ENCODE data around the gene VHLL.
"Not testable (repeated sequence)": the region's sequence is repeated elsewhere in the genome, so short reads cannot be mapped to it uniquely, and the experiment has no call there.

Gene VHLL

GRCh38 chr1:156298852-156299357 is at the start of gene VHLL:
TSS of gene VHLL (minus strand) at chr1:156299307. CDS start at chr1:156299189, 118 bp downstream.
- no peak for DNase-seq (ENCODE audit: low spot score)

- no peak for DNase-seq (ENCODE audit: low spot score)
Observed at GRCh38 chr1:156347331-156347730, 48.2 kb upstream of the VHLL start.

- no peak for DNase-seq (ENCODE audit: low spot score)
Observed at GRCh38 chr1:156346636-156347035, 47.5 kb upstream of the VHLL start.

GRCh38 chr1:156346035-156346434 is 46.9 kb upstream of the VHLL start:
- not testable (repeated sequence) for DNase-seq (ENCODE audit: low spot score)

- DNase-seq (ENCODE audit: low spot score), result no peak
Observed at GRCh38 chr1:156344409-156344808, 45.3 kb upstream of the VHLL start.

GRCh38 chr1:156342166-156342955 is 43.3 kb upstream of the VHLL start:
- DNase-seq (ENCODE audit: low spot score), result no peak

- DNase-seq (ENCODE audit: low spot score), result peak; percentile 99
Observed at GRCh38 chr1:156338180-156338976, 39.3 kb upstream of the VHLL start, which contains the start of the genes CCT3 and TSACC. TSS of gene CCT3 (minus strand) at chr1:156338292. CDS start at chr1:156338184, 108 bp downstream. TSS of gene TSACC (plus strand) at chr1:156338526. CDS start at chr1:156339758, 1,232 bp downstream.

- no peak for DNase-seq (ENCODE audit: low spot score)
Observed at GRCh38 chr1:156337888-156338179, 38.7 kb upstream of the VHLL start.

GRCh38 chr1:156337052-156337887 is 38.2 kb upstream of the VHLL start:
- DNase-seq (ENCODE audit: low spot score), result no peak

- DNase-seq (ENCODE audit: low spot score), result no peak
Observed at GRCh38 chr1:156336242-156336641, 37.1 kb upstream of the VHLL start.

GRCh38 chr1:156323179-156323578 is 24.1 kb upstream of the VHLL start:
- DNase-seq (ENCODE audit: low spot score), result not testable (repeated sequence)

- no peak for DNase-seq (ENCODE audit: low spot score)
Observed at GRCh38 chr1:156320560-156320959, 21.5 kb upstream of the VHLL start.

GRCh38 chr1:156319664-156320063 is 20.6 kb upstream of the VHLL start:
- DNase-seq (ENCODE audit: low spot score), result peak; percentile 46

- DNase-seq (ENCODE audit: low spot score), result no peak
Observed at GRCh38 chr1:156316909-156317308, 17.8 kb upstream of the VHLL start.

- no peak for DNase-seq (ENCODE audit: low spot score)
Observed at GRCh38 chr1:156310962-156311361, 11.9 kb upstream of the VHLL start.

GRCh38 chr1:156308078-156308477 is 9.0 kb upstream of the VHLL start:
- no peak for DNase-seq (ENCODE audit: low spot score)

GRCh38 chr1:156305215-156305614 is 6.1 kb upstream of the VHLL start:
- no peak for DNase-seq (ENCODE audit: low spot score)

GRCh38 chr1:156303241-156303640 is 4.1 kb upstream of the VHLL start:
- no peak for DNase-seq (ENCODE audit: low spot score)

- peak; percentile 41 for DNase-seq (ENCODE audit: low spot score)
Observed at GRCh38 chr1:156295391-156295947, 3.6 kb downstream of the VHLL start, which contains the start of gene GLMP. TSS of gene GLMP (minus strand) at chr1:156295679. CDS start at chr1:156295645, 34 bp downstream.

GRCh38 chr1:156293895-156294294 is 5.2 kb downstream of the VHLL start:
- DNase-seq (ENCODE audit: low spot score), result no peak

GRCh38 chr1:156293098-156293434 is 6.0 kb downstream of the VHLL start:
- DNase-seq (ENCODE audit: low spot score), result no peak

Measured in SW480 (cell line).